Right ventricle myocardium superior (tissue), 1 donor: Measurements from ENCODE around the gene ECE1. TPM values are rescaled to one million over a fixed set of nuclear protein-coding genes. Genes with fewer than 3 reads are reported as not detected.
"Not testable (repeated sequence)": the region's sequence is repeated elsewhere in the genome, so short reads cannot be mapped to it uniquely, and the experiment has no call there.

Source experiments
- ATAC-seq: fragments of 200-7000 bp; cut with Tn5 transposase; one replicate; pipeline ENCODE4 v1.9.1; 2020; ENCODE audit warnings: mild to moderate bottlenecking; ENCODE audit not compliant: poor library complexity
- DNase-seq: peaks from one replicate; pipeline ENCODE4 v3.0.0-alpha.2; 2020
- intact Hi-C: fragments of 100-400 bp; cut with DNase I; formaldehyde crosslinking; loops from one replicate; pipeline ENCODE4 v1.11.2; 2022
- total RNA-seq: library from RNA; stranded (reverse); fragmentation: NEBNext Ultra II Directional; extraction: Animal tissue kit (Norgen Biotek cat#: 25700); gene quantifications from one replicate; pipeline ENCODE4 v1.2.1, GENCODE V29; 2021
- donor health status: DM: no; HTN: yes; CAD: no; lungs with severe emphysema.

ECE1 gene
- total RNA-seq, 1 donor from 2014 or later = 45.3 TPM

- no peak for ATAC-seq
- DNase-seq = no peak
- intact Hi-C loops = no loop called here
These were observed 108.0 kb downstream of the ECE1 start for GRCh38 chr1:21182181-21182731.

GRCh38 chr1:21178271-21178670 lies 112.0 kb downstream of the ECE1 start:
- ATAC-seq, DNase-seq, intact Hi-C loops: not testable (repeated sequence)

- intact Hi-C loops = no loop called here
- ATAC-seq (peak; percentile 98), DNase-seq (peak; percentile 99)
These were observed 113.4 kb downstream of the ECE1 start, which contains the start of gene EIF4G3 for GRCh38 chr1:21176586-21177555. TSS of gene EIF4G3 (minus strand) at chr1:21176897. CDS start at chr1:21002742, 174,155 bp downstream.

- intact Hi-C loops = no loop called here
- peak; percentile 57 for DNase-seq
- no peak for ATAC-seq
These were observed 114.3 kb downstream of the ECE1 start for GRCh38 chr1:21175670-21176581.

- intact Hi-C loops = no loop called here
These were observed 115.0 kb downstream of the ECE1 start for GRCh38 chr1:21175324-21175669.

GRCh38 chr1:21174654-21175323 lies 115.5 kb downstream of the ECE1 start:
- DNase-seq = no peak
- no peak for ATAC-seq
- intact Hi-C loops = no loop called here

More at GRCh38 chr1:21175324-21175669, 115.0 kb downstream of the ECE1 start:
- ATAC-seq (no peak), DNase-seq (peak; percentile 66)

GRCh38 chr1:21174230-21174629 lies 116.0 kb downstream of the ECE1 start:
- DNase-seq (no peak), ATAC-seq (no peak)
- intact Hi-C loops = no loop called here

GRCh38 chr1:21173096-21173495 lies 117.2 kb downstream of the ECE1 start:
- intact Hi-C loops, ATAC-seq, DNase-seq: not testable (repeated sequence)

GRCh38 chr1:21170837-21171236 lies 119.4 kb downstream of the ECE1 start:
- DNase-seq, intact Hi-C loops: not testable (repeated sequence)
- ATAC-seq = peak; percentile 6

GRCh38 chr1:21168444-21168843 lies 121.8 kb downstream of the ECE1 start:
- DNase-seq = no peak
- intact Hi-C loops = no loop called here
- ATAC-seq = no peak

Other genes with a start within 250 kb of the ECE1 start
- 24.7 TPM for gene EIF4G3, start 113.6 kb downstream of the ECE1 start, total RNA-seq
- 3.5 TPM for gene NBPF3, start 149.7 kb upstream of the ECE1 start, total RNA-seq
- gene ALPL, start 219.0 kb upstream of the ECE1 start, total RNA-seq = 9.4 TPM